Activated gamma-delta T cell (primary cell): ENCODE data around the gene TARBP2.
"Not testable (repeated sequence)": the region's sequence is repeated elsewhere in the genome, so short reads cannot be mapped to it uniquely, and the experiment has no call there.

Experiments used
- DNase-seq: peaks from one replicate; lab custom pipeline; 2025; lab: John Stamatoyannopoulos, UW

The TARBP2 gene

DNA sequence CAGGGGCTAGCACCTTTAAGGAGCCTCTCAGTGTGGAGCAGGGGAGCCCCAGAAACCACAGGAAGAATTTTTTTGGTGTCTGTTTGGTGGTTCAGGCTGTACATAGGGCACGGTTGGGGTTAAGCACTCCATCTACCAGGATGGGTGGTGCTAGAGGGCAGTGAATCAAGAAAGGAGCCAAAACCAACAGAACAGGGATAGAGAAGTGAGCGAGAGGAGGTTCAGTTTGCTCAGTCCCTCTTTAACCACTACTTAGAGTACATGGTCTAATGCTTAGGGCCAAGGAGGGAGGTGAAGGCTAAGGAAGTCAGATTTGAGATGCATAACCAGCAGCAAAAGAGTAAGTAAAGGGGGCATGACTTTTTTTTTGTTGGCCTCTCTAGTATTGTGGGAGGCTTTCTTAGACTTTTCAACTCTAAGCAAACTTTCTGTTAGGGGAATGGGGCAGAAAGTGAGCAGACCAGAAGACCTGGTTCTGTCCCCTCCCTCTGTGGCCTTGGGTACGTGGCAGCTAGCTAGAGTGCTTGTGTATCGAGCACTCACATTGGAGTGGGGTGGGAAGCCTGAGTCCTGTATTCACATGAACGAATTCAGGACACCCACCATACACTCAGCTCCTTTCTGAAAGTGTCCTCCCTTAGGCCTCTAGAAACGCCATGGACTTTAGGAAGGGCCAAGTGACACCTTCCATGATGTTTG lies 12.8 kb downstream of the TARBP2 start:
- DNase-seq: no peak

DNA sequence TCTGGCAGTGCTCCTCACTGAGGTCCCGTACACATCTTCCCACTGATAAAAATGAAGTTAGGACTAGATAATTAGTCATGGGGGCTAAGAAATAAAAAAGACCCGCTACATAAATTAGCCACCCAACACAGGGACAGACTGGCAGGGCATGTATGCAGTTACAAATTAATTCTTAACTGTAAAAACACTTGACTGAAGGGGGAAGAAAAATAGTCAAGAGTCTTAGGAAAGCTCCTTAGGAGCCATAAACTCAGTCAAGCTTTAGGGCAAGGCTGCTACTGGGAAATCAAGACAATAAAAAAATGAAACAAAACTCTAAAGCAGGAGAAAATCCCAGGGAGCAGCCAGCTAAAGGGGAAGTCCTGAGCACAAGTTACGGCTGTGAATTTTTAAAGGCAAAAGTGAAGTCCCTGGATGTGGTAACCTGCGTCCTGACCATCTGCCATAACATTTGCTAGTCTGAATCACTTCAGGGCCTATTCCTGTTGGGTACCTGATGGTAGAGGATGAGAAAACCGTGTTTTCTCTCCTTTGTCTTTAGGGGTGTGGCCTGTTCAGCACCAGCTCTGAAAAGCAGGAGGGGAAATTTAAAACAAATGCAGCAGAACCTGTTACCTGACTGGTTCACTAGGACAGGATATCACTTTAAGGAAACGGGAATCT lies 13.7 kb downstream of the TARBP2 start:
- DNase-seq: no peak

DNA sequence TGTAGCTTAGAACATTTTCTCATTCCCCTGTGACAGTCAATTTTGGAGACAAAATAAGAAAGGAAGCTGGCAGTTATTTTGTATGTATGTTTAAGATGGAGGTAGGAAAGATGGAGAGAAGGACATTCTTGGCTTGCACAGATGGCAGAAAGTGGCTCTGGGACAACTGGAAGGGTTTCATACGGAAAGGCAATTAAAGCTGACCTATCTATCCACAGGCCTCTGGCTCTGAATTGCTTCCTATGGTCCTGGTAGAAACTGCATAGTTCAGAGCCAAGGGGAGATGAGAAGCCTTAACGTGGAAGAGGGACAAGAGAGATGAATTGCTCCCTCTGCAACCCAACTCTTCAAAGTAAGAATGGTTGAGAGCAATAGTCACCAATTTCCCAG lies 14.2 kb downstream of the TARBP2 start:
- DNase-seq: no peak

DNA sequence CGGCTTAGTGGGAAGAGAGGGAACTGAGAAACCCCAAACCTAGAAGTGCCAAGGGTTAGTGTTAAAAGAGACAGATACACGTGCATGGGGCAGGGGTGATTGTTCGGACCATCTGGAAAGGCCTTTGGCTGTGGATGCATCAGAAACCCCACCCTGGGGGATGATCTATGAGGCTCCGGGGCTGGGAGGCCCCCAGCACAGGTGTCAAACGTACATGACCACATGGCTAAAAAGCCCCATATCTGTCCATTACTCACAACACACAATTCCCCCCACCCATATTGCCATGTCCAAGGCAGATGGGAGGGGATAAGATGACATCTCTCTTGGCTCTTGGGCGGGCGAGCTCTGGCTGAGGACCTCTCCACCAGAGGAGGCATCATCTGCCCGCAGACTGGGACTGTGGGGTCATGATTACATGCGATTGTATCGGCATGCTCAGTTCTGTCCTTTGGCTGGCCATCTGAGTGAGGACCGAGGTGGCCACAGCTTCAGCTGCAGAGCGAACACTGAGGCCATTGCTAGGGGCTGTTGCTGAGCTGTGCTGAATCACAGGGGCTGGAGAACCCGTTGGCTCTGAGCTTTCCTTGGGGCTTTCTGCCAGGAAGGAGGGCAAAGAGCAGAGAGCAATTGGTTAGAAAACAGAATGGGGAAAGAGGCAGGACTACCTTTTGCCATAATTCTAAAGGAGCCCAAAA lies 15.8 kb downstream of the TARBP2 start:
- no peak for DNase-seq

DNA sequence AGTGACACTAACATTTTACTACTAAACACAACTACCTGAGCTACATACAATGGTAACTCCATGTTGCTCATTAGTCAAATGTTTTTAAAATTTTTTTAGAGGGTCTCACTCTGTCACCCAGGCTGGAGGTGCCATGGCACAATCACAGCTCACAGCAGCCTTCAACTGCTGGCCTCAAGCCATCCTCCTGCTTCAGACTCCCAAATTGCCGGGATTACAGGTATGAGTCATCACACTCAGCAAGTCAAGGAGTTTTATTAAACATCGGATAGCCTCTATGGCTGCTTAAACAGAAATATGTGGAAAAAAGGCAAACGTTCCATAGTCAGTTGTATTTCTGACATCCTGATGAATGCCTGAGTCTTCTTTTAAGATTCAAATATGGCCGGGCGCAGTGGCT lies 17.3 kb downstream of the TARBP2 start:
- DNase-seq: no peak

DNA sequence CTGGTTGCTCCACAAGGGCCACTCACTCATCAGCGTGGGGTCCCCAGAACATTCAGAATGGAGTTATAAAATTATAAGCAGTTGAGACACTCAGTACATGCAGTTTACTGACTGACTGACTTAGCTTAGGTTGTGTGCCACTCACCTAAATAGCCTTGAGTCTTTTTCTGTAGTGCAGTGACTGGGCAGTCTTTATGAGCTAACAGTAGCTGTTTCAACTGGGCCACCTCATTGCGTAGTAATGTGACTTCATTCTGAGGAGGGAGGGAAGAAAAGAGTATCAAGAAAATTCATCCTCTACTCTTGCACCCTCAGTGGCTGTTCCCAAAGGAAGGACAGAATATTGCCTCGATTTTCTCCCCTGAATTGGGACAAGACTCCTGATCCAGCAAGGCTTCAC lies 22.0 kb downstream of the TARBP2 start:
- no peak for DNase-seq

DNA sequence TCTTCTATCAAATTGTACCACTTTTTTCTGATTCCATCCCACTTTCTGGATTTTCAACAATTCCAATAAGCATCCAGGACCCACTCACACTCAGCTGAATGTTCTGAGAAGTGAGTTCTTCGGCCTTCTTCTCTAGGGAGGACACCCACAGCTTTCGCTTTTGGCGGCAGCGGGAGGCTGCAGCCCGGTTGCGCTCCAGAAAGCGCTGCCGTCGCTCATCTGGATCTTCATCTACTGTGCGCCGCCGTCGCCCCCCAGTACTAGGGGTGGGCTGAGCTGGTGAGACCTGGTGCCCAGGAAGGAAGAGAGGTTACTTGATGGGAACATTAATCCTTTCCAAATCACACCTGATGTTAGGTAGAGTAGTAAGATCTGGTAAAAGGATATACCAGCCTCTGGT lies 23.4 kb downstream of the TARBP2 start:
- DNase-seq: no peak

DNA sequence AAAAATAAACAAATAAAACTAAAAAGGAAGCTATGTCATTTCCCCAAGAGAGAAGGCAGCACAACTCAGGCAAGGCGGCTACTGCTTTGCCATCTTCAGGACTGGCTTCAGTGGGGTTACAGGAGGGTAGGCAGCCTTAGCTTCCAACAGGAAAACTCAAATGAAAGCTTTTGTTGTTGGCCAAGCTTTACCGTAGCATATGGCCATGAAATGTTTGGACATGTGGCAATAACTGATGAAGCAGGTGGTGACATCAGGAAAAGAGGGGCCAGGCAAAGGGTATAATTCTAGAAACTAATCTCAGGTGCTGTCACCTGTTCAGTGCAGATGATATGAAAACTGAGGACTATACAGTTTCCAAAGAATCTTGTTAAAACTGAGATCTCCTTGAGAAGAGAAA lies 29.0 kb downstream of the TARBP2 start:
- no peak for DNase-seq

DNA sequence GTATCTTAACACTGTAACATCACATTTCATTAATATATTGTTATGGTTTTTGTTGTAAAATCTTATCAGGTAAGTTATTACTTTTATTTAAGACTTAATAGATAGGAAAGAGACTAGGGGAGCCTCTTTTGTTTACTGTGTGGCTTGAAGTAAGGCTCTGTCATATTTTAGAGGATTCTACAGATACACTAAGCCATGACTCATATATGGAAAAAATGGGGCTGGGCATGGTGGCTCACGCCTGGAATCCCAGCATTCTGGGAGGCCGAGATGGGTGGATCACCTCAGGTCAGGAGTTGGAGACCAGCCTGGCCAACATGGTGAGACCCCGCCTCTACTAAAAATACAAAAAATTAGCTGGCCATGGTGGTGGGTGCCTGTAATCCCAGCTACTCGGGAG lies 29.8 kb downstream of the TARBP2 start:
- no peak for DNase-seq

DNA sequence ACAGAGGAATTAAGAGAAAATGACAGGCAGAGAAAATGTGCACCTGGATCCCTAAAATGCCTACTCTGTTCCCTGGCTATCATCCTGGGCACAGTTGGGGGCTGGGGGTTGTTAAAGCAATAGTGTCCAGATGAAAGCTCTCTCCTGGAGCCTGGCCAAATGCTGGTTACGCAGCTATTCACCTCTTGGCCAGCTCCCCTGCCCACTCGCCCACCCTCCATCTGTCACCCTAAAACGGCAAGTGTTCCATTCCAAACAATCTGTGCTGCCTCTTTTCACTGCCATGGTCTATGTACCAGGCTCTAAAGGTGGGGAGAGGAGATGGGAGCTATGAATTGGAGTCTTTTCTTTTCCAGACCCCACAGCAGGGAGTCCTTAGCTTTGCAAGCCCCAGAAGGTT lies 30.9 kb downstream of the TARBP2 start:
- DNase-seq: no peak

DNA sequence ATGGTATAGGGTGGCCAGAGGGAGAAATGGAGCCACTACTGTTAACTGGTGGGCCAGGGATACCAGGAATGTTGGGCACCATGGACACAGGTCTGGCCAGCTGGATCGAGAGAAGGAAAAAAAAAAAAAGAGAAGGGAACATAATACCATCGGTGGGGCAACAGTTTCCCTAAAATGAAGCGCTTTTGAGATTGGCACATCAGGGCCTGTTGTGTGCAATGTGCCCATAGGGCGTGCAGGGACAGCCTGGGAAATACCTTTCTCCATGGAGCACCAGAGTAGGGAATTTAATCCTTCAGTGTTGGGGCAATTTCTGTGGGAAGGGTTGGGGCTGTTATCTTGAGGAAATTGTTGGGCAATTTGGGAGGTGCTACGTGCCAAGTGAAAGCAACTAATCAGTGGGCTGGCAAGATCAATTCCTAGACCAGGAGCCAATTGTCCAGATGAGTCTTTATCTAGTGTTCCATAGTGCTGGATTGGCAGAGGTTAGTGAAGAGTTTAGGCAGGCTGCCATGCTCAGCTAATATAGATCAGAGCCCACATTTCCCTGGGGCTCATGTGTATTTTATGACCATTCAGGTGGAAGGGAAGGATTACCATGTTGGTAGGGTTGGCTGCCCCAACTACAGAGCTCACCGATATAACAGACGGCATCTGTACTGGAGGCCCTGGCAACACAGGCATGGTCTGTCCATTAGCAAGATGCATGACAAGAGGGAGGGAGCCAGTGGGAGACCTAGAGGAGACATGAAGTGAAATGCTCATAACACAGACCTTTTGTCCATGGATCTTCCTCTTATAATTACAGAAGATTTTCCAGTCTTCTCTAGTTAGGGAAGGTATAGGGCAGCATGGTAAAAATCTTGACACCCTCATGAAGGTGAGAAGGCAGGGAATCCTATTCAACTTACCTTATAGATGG lies 31.7 kb downstream of the TARBP2 start:
- no peak for DNase-seq

DNA sequence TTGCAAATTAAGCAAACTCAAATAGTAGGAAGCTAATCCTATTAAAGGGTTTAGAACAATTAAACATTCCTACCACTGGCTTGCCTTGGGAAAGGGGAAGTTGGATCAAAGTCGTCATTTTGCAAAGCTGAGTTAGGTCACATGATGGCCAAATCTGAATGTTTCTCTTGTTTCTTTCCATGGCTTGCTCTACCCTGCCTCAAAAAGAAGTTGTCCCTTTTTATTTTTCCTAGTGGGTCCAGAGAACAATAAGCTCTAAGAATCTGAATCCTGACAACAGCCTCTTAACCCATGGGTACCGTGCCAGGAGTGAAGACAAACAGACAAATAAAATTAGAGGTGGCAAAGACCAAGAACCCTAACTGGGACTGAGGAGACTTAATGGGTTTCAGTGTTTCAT lies 32.4 kb downstream of the TARBP2 start:
- no peak for DNase-seq

DNA sequence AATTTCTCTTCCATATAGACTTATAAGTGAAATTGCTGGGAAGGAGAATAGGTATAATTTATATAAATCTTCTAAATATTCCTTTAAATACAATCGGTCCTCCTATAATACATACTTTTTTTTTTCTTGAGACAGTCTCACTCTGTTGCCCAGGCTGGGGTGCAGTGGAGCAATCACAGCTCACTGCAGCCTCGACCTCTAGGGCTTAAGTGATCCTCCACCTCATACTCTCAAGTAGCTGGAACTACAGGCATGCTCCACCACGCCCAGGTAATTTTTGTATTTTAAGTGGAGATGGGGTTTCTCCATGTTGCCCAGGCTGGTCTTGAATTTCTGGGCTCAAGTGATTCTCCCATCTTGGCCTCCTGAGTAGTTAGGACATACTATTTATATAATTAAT lies 35.9 kb downstream of the TARBP2 start:
- no peak for DNase-seq

DNA sequence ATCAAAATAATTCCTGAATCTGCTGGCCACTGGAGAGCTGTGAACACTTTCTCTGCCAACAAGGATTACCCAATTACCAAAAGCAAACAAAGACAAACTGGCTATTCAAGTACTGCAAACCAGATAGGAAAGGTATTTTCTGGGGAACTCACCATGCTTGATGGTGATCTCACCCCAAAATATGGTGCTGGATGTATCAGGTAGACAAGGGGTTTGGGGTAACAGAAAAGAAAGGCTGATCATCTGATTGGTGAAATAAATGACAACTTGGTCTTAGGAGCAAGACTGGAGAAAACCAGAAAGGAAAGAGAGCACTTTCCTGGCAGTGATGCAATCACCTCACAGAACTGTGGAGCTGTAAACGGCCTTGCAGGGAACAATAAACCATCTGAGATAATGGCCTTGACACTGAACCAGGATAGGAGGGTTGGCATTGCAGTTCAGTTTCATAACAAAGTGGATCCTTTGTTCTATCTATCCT lies 37.2 kb downstream of the TARBP2 start:
- no peak for DNase-seq

DNA sequence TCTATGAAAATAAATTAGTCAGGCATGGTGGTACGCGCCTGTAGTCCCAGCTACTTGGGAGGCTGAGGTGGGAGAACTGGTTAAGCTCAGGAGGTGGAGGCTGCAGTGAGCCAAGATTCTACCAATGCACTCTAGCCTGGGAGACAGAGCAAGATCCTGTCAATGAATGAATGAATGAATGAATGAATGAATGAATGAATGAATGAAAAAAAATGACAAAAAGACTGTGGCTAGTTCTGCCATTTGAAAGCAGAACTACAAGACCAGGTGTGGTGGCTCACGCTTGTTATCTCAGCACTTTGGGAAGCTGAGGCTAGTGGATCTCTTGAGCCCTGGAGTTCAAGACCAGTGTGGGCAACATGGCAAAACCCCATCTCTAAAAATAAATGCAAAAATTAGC lies 38.4 kb downstream of the TARBP2 start:
- no peak for DNase-seq

DNA sequence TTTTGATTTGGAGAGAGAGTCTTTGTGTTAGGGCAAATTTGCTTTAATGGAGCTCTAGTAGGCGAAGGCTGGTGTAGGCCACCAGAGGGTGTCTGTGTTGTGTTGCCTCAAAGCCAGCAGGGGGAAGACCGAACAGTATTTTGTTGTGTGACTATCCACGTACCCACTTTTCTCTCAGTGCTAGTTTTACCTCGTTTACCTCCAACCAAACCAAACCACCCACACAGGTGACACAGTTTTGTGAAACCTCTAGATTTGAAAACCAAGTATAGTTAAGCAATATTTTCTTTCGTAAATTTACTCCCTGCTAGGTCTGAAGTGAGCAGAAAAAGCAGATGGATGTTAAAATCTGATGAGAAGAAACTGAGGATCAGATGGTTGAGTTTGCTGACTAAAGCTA lies 42.5 kb downstream of the TARBP2 start:
- no peak for DNase-seq

DNA sequence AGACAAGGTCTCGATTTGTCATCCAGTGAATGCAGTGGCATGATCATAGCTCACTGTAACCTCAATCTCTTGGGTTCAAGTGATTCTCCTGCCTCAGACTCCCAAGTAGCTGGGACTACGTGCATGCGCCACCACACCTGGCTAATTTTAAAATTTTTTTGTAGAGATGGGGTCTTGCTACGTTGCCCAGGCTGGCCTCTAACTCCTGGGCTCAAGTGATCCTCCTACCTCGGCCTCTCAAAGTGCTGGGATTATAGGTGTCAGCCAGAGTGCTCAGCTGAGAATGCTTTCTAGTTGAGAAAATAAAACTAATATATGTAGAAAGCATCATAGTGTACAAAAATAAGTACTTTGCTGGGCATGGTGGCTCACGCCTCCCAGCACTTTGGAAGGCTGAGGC lies 47.3 kb downstream of the TARBP2 start:
- DNase-seq: not testable (repeated sequence)

DNA sequence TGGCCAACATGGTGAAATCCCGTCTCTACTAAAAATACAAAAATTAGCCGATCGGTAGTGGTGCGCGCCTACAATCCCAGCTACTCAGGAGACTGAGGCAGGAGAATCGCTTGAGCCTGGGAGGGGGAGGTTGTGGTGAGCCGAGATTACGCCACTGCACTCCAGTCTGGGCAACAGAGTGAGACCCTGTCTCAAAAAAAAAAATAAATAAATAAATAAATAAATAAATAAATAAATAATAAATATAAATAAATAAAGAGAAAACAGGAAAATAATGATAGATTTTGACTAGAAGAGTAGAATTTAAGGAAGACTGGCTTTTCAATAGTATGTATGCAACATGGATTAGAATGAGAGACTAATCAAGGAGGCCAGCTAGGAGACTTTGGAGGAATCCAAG lies 49.0 kb downstream of the TARBP2 start:
- not testable (repeated sequence) for DNase-seq

DNA sequence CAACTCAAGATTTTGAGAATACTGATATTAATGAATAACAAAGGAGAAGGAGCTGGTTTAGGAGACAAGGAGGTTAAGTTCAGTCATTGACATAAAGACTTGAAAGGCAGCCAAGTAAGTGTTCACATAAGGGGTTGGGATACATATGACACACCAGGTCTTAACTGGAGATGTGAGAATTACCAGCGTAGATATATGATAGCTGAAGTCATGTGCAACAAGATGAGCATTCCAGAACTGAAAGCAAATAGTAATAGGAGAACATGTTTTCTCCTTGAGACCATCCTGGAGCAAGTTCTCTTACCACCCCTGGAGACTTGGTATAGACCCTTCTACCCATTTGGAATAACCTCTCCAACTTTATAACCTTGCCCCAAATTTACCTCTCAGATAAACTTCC lies 49.5 kb downstream of the TARBP2 start:
- no peak for DNase-seq

DNA sequence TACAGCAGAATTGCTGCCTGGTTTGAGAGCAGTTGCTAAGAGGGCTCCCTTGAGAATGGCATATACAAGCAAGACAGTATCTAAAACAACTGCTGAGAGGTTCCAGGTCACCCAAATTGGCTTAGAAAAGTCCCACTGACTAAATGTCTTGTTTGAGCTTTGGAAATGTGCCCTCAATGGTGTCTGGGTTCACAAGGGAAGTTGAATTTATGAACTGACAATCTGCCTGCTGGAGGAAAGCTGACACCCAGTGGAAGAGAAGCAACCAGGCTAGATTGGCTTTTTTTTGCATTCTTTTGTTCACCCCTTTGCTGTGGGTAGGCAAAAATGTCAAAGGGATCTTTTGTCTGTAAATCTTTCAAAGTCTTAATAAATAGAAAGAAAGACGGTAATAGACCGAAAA lies 50.8 kb downstream of the TARBP2 start:
- DNase-seq: no peak

DNA sequence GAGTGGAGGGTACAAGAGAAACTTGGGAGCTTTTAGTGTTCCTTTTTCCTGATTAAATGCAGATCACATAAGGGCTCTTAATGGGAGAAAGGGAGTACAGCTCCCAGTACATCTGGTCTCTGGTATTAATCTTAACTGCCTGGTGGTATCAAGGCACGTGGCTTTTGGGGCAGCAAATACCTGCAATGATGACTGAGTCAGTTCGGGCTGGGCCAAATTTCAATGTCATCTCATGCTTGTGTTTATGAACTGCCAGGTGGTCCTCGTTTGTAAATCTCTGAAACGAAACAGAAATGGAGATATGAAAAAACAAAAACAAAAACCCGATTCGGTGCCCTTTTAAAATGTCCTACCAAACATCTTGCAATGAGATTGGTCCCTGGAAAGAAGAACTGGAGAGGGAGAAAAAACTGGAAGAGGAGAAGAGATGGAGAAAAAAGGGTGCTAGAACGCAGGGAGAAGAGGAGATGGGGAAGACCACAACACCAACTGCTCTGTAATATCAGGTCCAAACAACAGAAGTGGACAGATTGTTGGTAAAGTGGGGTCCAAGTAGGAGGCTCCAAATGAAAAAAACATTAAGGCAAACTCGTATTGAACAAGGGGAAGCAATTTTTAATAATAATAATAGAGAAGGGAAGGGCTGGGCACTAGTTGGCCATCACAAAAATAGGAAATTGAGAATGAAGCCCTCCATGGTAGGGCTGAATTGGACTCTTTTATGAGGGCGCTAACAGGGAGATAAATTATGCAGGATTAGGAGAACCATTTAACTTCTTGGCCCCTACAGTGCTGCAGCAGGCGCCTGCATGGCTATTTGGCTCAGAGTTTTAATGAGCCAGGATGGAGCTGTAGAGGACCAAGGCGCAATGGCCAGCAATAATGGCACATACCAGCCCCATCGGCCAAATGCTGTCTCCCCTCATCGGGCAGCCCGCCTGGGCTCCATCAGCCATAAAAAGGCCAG lies 51.6 kb downstream of the TARBP2 start:
- no peak for DNase-seq
